Pulmonary artery endothelial cell (primary cell): ENCODE data around the gene PRICKLE2. TPM values are rescaled to one million over a fixed set of nuclear protein-coding genes. Genes with fewer than 3 reads are reported as not detected.
A peak's percentile ranks its signal among the peaks of the same experiment; 100 is the strongest.

Experiments used
- DNase-seq: peaks from one replicate; pipeline ENCODE4 v3.0.0-alpha.2; 2011; ENCODE audit warnings: low read depth, low spot score
- total RNA-seq: library from RNA; depleted of rRNA; stranded (reverse); fragments of >200 nt; gene quantifications from 2 replicates; pipeline ENCODE4 v1.2.3, GENCODE V29; 2014

The PRICKLE2 gene
- total RNA-seq, 1 donor from 2014 or later: 4.9 TPM

DNA sequence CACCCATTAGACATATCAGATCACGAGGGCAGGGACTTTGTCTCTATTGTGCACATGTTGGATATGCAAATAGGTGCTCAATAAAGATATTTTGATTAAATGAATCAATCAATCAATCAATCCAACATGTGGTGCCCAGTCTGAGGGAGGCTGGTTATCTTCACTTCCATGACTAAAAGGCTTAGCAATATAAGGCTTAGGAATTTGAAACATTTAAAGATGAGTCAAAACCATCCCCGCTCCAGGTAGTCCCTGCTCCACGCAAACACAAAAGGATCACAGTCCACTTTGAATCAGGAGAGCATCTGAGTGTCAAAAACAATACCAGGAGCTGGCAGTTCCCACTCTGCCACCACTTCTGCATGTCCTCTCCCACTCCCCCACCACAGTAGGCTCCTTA is 25.8 kb upstream of the PRICKLE2 start:
- no peak for DNase-seq

DNA sequence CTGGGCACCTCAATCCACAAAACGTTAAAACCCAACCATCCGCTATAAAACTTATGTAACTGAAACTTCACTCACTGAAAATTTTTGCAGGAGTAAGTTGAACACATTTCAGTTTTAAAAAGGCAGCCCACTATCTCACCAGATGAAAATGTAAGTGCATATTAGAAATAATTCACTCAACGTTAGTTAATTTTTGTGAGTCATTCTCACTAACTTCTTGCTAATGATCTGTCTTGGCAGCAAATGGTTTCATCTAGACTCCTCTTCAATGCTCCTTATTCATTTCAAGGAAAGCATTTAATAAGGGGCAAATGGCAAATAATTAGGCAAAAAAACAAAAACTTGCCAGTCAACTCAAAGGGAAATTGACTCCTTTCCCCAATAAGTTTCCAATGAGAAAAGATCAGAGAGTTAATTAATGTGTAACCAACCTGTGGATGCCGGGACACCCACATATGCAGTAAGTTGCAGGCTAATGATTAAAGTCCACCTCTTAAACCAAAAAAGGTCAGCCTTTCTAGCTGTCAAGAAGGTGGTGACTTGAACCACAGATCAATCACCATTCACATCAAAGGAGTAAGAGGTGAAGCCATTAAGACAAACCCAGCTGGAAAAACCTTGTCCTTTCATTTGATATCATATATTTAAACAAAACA is 22.9 kb upstream of the PRICKLE2 start:
- DNase-seq: no peak

DNA sequence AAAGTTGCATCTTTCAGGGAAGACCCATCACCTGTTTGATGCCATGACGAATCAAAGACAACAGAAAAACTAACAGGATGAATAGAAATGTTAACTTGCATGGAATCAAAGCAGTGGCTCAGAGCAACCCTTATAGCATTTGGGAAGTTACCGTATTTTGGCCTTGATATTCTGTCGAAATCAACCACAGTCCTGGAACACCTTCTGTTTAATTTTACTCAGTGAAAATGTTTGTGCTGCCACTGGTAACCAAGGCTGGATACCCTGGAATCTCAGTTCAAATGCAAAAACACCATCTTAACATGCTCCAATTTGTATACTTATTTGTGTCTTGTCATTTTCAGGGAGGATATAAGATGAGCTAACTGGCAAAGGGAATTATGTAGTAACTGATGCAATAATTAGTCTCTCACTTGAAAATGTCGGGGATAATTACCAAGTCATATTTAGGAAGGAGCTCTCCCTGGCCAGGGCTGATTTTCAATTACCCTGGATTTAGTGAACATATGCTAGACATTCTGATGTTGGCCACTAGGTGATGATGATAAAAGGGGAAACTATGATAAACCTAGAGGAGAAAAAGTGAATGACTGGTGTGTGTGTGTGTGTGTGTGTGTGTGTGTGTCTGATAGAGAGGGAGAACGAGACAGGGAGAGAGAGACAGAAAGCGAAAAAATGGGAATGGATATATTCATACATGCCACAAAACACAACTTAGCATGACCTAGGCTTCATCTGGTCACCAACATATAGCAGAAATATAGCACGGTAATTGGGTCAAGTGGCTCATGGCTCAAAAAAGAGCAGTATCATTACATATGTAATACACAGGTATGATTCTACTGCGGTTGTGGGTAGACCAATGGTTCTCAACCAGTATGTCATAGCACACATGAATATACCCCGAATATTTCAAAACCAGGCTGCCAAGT is 19.0 kb upstream of the PRICKLE2 start:
- DNase-seq: no peak

DNA sequence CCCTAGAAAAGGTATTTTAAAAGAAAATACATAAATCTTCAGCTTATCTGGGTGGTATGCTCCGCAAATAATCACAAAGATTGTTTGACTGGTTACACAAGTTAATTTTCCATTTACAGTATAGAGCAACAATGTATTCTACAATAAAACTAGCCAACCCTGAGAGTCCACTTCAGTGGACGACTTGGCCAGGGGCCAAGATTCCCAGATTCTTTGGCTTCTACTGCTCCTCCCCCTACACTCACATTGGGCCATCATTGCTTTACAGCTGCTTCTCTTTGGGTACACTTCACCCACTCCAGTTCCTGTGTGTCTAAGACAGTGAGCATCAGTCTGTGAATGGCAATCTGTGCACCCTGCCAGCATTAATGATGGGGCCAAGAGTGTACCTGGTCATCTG is 17.2 kb upstream of the PRICKLE2 start:
- no peak for DNase-seq

DNA sequence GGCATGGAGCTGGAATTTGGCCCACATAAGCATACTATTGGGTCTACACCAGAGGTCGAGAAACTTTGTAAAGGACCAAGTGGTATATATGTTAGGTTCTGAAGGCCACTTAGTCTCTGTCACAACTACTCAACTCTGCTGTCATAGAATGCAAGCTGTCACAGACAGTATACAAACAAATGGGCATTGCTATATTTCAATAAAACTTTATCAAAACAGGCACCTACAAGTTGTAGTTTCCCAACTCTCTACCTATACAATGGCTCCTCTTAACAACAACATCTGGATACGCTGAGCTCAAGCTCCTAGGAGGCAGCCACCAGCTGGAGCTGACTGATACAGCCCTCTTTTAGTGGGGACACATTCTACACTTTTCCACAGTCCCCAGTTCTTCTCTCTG is 15.7 kb upstream of the PRICKLE2 start:
- DNase-seq: no peak

DNA sequence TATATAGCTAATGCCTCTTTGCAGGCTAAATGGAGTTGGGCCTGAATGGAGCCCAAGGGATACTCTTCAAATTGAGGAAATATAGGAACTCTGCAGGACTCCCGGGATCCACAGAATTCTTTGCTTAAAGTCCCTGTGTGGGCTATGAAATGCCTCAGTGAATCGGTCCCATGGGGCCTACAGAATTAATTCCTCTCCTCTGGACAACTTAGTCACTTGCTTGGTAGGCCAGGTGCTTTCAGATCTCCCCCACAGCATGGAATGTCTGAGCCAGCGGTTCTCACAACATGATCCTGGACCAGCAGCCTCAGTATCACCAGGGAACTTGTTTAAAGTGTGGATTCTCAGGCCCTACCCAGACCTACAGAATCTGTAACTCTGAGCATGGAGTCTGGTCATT is 15.1 kb upstream of the PRICKLE2 start:
- no peak for DNase-seq

DNA sequence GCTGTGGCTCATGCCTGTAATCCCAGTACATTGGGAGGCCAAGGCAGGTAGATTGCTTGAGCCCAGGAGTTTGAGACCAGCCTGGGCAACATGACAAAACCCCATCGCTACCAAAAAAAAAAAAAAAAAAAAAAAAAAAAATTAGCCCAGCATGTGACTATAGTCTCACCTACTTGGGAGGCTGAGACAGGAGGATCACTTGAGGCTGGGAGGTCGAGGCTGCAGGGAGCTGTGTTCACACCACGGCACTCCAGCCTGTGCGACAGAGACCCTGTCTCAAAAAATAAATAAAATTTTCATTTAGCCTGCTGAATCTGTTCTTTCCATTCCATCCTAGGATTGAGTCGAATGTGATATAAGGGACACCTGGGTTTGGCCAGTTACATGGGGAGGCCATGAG is 14.6 kb upstream of the PRICKLE2 start:
- no peak for DNase-seq

DNA sequence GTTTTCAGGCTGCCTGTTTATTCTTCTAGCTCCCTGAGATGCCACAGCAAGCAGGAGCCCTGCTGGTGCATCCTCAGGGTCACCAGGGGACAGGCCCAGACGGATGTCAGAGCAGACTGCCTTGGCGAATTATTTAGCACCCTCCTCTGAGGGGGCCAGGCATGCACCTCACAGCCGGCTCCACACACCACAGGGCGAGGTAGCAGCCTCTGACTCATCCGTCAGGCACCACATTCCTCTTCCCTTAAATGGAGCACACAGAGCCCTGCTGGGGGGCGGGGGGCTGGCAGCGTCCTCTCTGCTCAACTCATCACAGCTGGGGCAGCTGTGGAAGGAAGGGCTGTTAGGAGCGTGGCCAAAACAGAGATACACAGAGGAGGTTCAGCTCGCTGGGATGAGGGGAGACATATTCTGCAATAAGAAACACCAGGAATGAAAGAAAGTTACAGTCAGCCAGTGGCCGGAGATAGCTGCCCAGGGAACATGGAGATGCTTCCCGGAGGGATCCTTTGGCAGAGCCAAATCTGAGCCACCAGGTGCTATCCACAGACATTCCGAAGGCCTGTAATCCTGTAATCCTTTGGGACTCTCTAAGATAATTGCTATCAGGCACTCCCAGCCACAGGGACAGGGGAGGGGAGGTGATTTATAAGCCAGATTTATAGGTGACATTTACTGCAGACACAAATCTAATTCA is 13.9 kb upstream of the PRICKLE2 start:
- DNase-seq: no peak

DNA sequence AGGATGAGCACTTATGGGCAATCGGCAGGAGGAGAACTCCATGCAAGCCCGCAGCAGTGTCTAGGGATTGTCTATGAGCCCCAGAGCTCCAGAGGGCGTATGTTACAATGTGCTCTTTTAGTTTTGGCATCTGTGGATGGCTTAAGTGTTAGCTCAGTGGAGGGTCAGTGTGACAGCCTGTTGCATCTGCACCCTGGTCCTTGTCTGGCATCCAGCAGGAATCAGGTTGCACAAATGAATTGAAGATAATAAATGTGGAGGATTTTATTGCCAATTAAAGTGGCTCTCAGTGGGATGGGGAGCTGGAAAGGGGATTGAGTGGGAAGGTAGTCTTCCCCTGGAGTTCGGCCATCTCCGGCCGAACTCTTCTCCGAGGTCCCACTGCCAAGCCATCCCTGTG is 11.8 kb upstream of the PRICKLE2 start:
- DNase-seq: no peak

DNA sequence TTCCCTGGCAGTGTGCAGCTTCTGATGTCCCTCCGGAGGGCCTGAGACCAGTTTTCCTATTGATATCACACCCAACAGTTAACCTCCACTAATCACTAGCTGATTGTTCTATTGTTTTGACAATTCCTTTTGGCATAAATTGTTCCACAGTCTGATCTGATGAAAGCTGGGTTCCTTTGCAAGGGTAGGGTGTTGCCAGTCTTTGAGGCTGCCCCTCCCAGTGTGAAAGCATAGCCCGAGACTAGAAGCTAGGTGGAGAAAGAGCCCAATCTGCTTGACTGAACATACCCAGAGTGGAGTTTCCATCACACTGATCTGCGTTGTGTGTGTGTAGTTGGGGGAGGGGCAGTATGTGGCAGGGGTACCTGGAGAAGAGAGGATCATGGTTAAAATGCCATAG is 10.3 kb upstream of the PRICKLE2 start:
- DNase-seq: no peak

DNA sequence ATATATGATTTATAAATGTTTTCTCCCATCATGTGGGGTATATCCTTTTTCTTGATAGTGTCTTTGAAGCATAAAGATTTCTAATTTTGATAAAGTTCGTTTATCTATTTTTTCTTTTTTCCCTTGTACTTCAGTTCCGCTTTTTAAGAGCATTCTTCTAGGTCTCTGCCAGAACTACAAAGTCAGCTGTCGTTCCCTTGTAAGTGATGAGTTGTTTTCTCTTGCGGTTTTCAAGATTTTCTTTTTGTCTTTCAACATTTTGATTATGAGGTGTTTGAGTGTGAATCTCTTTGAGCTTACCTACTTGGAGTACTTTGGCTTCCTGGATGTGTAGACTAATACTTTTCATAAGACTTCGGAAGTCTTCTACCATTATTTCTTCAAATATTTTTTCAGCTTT is 9.3 kb upstream of the PRICKLE2 start:
- no peak for DNase-seq

DNA sequence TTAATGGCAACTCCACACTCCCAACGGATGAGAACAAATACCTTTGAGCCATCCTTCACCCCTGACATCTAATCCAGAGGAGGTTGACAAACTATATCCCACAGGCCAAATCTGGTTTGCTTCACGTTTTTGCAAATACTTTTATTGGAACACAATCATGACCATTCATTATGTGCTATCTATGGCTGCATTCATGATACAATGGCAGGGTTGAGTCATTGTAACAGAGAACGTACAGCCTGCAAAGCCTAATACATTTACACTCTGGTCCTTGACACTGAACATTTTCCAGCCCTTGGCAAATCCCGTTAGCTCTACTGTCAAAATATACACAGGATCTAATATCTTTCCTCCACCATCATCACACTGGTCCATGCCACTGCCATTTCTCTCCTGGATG is 7.6 kb upstream of the PRICKLE2 start:
- no peak for DNase-seq

DNA sequence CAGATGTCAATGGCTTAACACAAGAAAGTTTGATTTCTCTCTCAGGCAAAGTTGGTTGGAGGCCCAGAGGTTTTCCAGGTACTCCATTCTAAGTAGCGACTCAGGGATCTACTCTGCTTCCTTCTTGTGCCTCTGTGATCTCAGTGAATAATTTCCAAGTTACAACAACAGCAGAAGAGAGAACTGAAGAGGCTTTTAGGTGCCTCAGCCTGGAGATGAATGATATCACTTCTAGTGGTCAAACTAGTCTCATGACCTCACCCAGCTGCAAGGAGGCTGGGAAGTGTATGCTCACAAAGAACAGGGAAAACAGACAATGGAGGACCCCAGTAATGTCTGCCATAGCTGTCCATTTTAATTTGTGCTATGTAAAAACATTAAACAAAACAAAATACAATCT is 4.6 kb upstream of the PRICKLE2 start:
- DNase-seq: no peak

DNA sequence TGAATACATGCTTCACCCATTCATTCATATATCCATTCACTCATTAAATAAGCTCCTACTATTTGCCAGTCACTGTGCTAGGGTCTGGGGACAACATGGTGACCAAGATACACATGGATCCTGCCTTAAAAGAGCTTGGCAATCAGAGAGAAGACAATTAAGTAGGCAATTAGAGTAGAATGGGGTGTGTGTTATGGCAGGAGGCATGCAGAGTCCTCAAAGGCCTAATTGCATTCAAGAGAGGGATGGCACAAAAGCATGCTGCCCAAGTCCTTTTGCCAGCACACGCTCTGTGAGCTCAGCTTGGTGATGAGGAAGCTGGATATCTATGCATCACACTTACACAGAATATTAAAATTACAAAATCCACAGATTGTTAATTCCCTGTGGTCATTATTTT is 2.8 kb upstream of the PRICKLE2 start:
- no peak for DNase-seq

DNA sequence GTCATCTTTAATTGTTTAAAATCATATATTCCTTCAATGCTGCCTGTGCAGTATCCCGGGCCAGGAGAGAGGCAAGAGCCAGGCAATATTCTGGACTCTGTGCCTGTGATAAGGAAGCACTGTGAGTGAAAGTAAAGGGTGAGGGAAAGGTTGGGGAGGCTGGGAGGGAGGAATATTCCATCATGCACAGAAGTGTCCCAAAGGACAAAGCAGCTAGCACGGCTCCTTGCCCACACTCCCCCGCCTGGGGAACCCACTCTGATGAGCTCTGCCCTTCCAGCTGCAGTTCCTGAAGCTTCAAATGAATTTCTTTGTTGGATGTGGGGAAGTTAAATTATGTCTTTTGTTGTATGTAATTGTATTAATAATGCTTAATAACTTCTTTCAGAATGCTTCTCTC is 1.5 kb upstream of the PRICKLE2 start:
- no peak for DNase-seq

DNA sequence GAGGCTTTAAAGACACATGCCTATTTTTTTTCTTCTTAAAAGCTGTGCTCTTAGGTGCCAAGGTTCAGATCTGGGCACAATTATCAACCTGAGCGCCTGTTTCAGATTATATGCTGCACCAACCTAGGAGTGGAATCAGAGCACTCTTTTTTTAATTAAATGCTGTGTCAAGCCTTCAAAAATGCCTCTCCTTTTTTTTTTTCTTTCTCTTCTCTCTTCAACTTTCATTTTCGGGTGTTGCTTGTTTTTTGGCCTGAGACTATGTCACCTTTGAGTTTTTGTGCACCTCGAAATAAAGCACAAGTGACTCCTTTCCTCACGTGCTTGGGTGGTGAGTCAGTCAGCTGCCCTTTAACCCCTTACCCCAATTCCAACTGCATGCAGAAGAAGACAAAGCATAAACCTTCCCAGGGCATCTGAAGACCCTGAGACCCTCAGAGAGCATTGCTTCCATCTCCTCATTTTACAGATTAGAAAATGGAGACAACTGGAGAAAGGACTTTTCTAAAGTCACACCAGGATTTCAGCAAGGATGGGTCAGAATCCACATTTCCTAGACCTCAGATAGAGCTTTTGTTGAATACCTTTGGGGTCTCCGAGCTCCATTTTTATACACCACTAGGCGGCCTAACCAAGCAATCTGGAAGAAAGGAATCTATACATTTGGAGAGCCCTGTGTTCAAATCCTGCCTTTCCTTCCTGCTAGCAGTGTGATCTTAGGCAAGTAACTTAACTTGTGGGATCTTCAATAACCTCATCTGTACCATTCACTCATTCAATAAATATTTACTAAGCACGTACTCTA is 631 bp upstream of the PRICKLE2 start:
- no peak for DNase-seq

DNA sequence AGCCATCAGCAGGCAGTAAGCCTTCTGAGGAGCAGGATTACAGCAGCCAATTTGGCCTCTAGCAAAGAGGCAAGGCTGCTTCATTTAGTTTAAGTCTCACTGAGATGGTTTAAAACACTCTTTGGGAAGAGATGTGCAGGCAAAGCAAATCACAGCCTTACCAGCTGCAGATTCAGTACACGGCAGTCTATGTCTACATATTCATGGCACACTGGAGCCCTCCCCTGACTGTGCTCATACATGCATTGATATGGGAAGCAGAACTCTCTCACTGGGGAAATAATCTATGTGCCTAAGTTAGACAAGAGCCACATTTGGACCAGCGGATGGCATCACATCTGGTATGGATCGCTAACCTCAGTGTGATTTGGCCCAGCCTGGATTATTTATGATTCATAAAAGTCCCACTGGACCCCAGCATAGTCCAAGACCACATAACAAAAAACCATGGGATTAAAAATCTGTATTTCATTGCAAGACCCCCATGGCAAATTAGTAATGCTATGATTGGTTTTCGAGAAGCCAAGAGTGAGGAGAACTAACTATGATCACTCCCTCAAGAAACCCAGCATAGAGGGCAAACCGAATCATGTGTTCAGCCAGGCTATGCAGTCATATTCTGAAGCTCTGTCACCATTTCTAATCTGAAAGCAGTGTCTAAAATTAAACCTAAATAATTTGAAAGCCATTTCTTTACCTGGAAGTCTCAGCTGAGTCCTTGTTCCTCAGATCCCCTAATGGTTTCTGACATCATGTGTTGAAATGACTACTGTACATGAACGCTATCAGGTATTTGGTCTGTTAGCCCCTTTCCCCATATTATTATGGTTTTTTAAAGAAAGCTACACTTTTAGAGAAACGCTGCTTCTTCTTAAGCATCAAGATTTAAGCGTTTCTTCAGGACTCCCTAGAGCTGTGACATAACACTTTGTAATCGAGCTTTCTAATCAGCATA is 1.2 kb downstream of the PRICKLE2 start:
- peak; percentile 40 for DNase-seq

DNA sequence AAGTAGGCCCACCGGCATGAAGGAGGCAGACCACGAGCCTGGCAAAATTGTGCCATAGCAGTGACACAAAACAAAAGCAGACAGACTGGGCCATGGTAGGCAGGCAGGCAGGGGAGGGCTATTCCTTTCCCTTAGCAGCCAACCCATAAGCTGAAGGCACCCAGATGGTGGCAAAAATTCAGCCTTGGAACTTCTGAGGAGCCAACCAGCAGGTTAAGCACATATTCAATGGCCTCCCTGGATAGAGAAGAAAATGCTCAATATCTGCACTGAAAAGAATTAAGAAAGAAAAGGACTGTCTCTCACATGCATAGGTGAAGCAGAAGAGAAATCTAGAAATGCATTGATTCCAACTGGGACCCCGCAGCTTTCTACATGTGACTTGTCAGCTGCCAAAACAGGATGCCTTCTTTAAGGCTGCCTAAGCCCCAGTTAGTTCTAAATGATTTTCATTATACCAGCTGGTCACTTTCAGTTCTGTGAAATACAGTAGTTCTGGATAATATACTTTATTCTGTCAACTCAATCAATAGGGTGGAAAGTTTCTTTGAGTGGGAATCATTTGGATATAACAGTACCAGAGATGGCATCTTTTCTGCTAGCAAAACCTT is 2.7 kb downstream of the PRICKLE2 start:
- no peak for DNase-seq

DNA sequence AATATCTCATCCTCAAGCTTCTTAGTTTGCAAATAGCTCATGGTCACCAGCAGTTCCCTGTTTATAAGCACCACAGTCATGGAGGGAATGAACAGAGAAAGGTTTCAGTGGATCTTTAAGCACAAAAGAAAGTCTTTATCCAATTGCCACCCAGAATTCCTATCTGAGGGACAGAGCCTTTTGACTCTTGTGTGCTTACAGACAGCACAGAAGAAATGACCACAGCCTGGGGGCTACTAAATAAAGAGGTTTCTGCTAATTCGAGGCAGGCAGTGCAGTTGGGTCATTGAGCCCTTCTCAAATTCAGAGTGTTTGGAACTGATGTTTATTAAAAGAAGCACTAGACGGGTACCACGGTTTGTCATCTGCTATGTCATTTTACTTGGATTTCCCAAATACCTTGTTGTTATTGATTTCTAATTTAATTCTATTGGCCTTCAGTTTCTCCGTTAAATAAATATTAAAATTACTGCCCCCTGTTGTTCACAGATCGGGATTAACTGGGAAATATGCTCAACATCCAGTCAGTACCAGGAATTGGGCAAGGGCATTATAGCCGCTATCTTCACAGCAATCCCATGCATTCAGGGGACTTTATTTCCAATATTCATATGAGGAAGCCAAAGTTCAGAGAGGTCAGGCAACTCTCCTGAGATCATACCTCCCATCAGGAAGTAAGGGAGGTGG is 3.6 kb downstream of the PRICKLE2 start:
- DNase-seq: no peak
